GM10266 (cell line): ENCODE data around the gene OR52E5.

Experiments
- DNase-seq: peaks from one replicate; pipeline ENCODE4 v3.0.0; 2012; ENCODE audit errors: extremely low spot score
- TF ChIP-seq, protein P1 (sequence below): IDR thresholded peaks from 2 replicates; pipeline ENCODE4 v1.5.1; 2012; ENCODE audit warnings: mild to moderate bottlenecking, low read depth; ENCODE audit not compliant: control insufficient read depth, insufficient read depth; ENCODE audit errors: missing control alignments

Gene OR52E5

DNA sequence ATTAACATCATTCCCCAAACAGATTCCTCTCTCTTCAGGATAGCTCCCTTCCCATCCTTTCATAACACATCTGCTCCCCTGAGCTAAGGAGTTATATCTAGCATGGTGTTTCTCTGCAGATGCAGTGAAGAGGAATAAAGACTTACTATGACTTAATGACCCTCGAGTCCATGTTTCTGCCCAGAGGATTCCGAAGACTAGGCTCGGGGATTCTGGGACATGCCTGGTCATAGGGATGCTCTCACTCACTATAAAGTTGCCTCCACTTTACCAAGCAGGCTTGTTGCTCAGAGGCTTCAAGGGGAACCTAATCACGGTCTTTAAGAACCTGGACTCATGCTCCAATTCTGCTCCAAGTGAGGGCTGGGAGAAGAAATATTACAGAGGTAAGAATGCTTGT, 12.7 kb upstream of the OR52E5 start, which contains the start of gene OR52E4:
Gene OR52E4, plus strand, starts transcription at position 301 of the 400 bp plus-strand sequence. CDS start 3,664 bp downstream, outside the sequence.
- TF ChIP-seq, protein P1, sequence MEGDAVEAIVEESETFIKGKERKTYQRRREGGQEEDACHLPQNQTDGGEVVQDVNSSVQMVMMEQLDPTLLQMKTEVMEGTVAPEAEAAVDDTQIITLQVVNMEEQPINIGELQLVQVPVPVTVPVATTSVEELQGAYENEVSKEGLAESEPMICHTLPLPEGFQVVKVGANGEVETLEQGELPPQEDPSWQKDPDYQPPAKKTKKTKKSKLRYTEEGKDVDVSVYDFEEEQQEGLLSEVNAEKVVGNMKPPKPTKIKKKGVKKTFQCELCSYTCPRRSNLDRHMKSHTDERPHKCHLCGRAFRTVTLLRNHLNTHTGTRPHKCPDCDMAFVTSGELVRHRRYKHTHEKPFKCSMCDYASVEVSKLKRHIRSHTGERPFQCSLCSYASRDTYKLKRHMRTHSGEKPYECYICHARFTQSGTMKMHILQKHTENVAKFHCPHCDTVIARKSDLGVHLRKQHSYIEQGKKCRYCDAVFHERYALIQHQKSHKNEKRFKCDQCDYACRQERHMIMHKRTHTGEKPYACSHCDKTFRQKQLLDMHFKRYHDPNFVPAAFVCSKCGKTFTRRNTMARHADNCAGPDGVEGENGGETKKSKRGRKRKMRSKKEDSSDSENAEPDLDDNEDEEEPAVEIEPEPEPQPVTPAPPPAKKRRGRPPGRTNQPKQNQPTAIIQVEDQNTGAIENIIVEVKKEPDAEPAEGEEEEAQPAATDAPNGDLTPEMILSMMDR = no peak
- no peak for DNase-seq

DNA sequence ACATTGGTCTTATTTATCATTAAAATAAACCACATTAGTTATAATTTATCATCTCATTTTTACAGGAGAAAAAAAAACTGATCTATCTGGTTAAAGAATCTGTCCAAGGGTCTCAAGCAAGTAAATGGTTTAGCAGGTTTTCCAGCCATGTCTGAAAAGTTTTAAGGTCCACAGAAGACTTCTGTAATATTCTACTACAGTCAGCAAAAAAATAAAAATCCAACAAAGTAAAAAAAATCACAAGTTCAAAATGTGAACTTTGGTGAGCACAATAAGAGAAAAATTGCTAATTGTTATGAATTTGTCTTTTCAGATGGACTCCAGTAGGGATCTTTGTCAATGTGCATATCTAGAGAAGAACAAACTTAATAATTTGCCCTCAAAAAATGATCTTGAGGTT, 11.3 kb upstream of the OR52E5 start:
- no peak for DNase-seq
- TF ChIP-seq, protein P1 = no peak

DNA sequence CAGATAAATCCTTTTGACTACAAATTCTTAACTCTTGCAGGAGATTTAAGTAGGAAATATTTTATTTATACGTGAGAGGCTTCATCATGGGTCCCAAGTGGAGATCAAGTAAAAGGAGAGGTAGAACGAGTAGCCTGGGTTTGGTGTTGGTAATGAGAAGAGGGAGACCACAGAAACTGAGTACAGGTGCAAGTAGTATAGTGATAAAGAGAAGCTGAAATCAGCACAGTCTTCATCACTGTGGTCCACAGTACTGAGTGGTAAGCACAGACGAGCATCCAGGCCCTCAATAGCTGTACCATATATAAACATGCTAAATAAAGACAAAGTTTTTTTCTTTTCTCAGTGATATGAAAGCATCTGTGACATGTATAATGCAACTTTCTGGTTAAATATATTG, 5.8 kb upstream of the OR52E5 start:
- TF ChIP-seq, protein P1 = no peak
- DNase-seq = no peak

DNA sequence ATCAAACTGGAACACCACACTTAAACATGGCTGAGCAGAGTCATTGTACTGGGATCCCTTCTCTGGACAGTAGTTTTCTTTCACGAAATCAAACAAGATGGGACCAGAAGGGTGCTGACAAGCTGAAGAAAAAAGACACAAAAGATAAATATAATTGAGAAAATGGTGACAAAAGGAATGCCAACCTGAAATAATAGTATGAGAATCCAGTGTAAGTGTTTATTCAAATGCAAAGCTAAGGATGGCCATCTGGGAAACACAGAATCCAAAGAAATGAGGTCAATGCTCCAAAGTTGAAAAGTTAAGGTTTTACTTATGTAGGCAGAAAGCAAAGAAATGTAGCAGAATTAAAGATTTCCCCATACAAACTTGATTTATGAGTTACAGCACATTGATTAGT, 5.3 kb upstream of the OR52E5 start:
- TF ChIP-seq, protein P1 = no peak

DNA sequence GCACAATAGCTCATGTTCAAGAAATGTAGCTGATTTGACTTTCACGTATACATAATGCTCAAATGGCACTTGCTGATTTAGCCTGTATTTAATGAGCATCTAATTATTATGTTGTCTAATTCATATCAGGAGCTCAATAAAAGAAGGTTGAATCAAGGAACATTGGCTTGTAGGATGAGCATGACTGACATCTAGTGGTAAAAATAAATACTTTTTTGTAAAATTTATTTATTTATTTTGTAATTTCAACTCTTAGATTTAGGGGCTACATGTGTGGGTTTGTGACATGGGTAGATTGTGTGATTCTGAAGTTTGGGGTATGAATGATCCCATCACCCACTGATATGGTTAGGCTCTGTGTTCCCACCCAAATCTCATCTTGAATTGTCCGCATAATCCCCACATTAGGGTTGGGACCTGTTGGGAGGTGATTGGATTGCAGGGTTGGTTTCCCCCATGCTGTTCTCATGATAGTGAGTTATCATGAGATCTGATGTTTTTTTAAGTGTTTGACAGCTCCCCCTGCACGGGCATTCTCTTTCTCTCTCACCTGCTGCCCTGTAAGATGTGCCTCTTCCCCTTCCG, 1.7 kb upstream of the OR52E5 start:
- TF ChIP-seq, protein P1 = peak; percentile 15
- DNase-seq = peak; percentile 7

More for the DNA sequence above, 5.3 kb upstream of the OR52E5 start:
- DNase-seq = no peak

DNA sequence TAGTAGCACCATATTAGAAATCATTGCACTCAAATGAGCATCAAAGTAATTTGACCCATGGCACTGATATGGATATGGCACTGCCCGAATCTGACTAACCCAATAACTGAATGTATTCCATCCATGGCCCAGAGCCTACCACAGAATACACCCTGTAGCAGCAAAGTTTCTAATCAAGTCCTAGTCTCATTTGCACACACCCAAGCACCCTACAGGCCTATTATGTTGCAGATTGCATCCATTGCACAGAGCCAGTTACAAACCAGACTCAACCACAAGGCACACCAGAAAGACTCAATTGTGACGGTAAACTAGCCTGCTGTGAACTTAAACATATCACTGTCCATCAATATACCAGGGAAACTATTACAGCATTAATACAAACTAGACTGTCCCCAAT, 6.5 kb downstream of the OR52E5 start:
- TF ChIP-seq, protein P1 = no peak

DNA sequence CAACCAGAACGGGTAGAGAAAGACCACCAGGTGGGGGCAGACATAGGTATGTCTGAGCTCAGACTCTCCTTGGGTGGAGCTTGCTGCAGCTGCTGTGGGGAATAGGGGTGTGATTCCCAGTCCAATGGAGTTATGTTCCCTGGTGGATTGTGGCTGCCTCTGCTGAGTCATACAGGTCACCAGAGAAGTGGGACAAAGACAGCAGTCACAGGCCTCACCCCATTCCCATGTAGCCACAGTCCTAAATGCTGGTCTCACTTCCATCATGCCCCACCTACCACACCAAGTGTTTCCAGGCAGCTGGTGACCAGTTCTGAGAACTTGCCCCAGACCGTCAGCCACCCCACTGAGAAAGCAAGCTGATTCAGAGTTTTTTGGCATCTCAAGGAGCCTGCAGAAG, 17.5 kb downstream of the OR52E5 start:
- TF ChIP-seq, protein P1 = no peak
- no peak for DNase-seq

More for the DNA sequence above, 6.5 kb downstream of the OR52E5 start:
- no peak for DNase-seq
